RWPE1 (cell line): ENCODE measurements around the gene ACIN1.

Experiments
- CTCF ChIA-PET: fragments of 350-600 bp; sonication (Branson Sonifier 250); formaldehyde crosslinking; extraction: SDS; loops from one replicate; lab custom pipeline; 2021; lab: Yijun Ruan, JAX
- POLR2A ChIA-PET: fragments of 400-600 bp; formaldehyde crosslinking; extraction: SDS; loops from one replicate; lab custom pipeline; 2020; ENCODE audit warnings: antibody characterized with exemption; ENCODE audit not compliant: low non-redundant PET; lab: Yijun Ruan, JAX
- DNase-seq: peaks from one replicate; pipeline ENCODE4 v3.0.0; 2012; ENCODE audit warnings: low spot score
- H3K27ac ChIP-seq: fragments of 450-650 bp; 2 replicates; pipeline ENCODE4 v1.5.1; 2017
- TF ChIP-seq, protein P1 (sequence below): fragments of 450-650 bp; conservative IDR thresholded peaks from 2 replicates; pipeline ENCODE4 v1.5.1; 2017; ENCODE audit warnings: low read depth, mild to moderate bottlenecking

The ACIN1 gene

GRCh38 chr14:23047751-23048693 lies 46.9 kb downstream of the ACIN1 start:
- CTCF ChIA-PET = interaction anchor here (0.6 to 1.7 kb wide), 2 partner anchors 10 to 36 kb away, joined by 3 to 6 read pairs; partner anchors contain the start of gene CDH24
- 0 out of 2 replicates have a peak overlapping the region, but pooled peaks have one; percentile 28 for H3K27ac ChIP-seq
- DNase-seq = no peak
- POLR2A ChIA-PET = no interaction called here
- TF ChIP-seq, protein P1, sequence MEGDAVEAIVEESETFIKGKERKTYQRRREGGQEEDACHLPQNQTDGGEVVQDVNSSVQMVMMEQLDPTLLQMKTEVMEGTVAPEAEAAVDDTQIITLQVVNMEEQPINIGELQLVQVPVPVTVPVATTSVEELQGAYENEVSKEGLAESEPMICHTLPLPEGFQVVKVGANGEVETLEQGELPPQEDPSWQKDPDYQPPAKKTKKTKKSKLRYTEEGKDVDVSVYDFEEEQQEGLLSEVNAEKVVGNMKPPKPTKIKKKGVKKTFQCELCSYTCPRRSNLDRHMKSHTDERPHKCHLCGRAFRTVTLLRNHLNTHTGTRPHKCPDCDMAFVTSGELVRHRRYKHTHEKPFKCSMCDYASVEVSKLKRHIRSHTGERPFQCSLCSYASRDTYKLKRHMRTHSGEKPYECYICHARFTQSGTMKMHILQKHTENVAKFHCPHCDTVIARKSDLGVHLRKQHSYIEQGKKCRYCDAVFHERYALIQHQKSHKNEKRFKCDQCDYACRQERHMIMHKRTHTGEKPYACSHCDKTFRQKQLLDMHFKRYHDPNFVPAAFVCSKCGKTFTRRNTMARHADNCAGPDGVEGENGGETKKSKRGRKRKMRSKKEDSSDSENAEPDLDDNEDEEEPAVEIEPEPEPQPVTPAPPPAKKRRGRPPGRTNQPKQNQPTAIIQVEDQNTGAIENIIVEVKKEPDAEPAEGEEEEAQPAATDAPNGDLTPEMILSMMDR = no peak

DNA sequence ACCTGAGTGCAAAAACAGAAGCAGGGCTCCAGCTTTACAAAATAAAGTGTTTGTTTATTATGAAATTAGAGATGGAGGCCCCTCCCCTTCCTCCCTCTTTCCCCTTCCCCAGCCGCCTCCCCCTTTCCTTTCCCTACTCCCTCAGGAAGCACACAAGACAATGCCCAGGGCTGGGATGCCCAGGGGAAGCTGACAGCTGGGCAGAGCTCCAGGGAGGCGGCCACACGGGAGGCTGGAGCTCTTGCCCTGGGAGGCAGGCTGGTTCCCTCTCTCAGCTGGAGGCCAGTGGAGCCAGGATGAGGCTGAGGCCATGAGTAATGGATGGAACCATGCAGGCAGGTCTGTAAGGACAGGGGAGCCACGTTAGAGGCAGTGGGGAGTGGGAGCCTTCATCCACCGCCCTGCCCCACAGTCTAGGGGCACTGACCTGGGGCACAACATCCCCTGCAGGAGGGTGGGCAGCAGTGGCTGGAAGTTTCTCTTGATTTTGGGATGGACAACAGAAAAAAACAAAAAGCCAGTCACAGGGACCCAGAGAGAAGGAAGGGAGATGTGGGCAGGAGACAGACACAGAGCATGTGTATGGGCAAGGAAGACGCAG lies 47.8 kb downstream of the ACIN1 start:
- CTCF ChIA-PET = interaction anchor here (0.6 to 1.0 kb wide), 2 partner anchors 8 to 36 kb away, joined by 3 to 5 read pairs; no protein-coding TSS in a partner anchor
- no peak for DNase-seq
- TF ChIP-seq, protein P1 = no peak
- POLR2A ChIA-PET = no interaction called here
- peak overlapping the region; percentile 28; the same call in 1 of the 2 replicates for H3K27ac ChIP-seq

DNA sequence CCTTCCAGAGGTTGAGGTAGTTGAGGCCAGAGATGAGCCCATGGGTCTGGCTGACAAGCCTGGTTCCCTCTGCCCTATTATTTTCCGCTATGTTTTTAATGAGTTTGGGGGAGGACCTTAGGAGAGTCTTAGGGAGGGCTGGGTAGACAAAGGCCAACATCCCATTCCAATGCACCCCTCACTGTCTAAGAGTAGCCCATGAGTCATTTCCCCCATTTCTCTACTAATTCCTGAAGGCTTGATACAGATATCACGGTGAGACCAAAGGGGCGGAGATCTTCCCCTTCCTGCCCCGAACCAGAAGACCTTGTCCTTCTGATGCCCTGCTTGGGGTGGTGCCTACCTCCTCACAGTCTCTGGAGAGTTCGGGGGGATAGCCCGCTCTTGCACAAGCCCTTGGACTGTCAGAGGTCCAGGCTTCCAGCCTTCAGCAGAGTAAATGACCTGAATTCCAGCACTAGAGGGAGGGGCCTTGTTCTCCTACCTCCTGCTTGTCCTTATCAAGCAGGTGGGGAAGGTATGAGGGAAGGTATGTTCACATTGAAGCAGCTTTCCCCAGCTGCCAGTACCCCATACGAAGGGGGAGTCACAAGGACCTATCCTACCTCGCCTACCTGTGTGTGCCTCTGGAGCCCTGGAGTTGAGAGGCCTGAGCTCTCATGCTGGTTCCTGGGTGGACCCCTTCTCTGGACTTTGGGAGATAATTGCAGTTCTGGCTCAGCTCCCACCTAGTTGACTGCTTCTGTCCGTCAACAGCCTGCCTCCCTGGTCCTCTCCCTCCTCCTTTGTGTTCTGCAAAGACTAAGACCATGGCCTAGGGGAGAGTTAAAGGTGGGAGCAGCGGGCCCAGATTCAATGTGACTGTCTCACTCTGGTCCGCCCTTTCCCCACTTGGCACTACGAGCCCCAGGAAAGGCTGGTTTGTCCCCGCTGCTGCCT lies 49.2 kb downstream of the ACIN1 start:
- TF ChIP-seq, protein P1 = no peak
- ChIA-PET CTCF (interaction anchor here (0.7 kb wide), 1 partner anchor 192 kb away, joined by 4 read pairs; no protein-coding TSS in a partner anchor), POLR2A (no interaction called here)
- no peak for DNase-seq
- no peak overlapping the region for H3K27ac ChIP-seq

GRCh38 chr14:23044840-23045239 lies 50.1 kb downstream of the ACIN1 start:
- TF ChIP-seq, protein P1 = no peak
- no peak for DNase-seq
- CTCF ChIA-PET = interaction anchor here (0.6 kb wide), 1 partner anchor 50 kb away, joined by 3 read pairs; no protein-coding TSS in a partner anchor
- POLR2A ChIA-PET = no interaction called here
- H3K27ac ChIP-seq = no peak overlapping the region

DNA sequence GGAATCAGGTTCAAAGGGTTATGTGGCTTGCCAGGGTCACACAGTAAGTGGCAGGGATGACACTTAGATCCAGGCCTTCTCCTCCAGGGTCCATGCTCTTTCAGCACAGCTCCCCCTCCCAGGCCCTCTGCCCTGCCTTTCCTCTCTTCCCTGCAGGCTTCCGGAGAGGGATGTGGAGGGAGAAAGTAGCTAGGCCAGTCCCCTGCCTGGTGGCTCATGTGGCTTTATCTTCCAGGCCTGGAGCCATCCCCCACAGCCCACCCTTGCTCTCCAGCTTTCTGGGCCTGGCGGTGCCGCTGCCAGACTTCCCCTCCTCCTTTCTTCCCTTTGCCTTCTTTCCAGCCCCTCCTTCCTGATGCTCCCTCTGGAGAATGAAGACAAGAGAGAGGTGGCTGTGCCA lies 51.2 kb downstream of the ACIN1 start:
- no peak for DNase-seq
- ChIA-PET POLR2A (no interaction called here), CTCF (interaction anchor here (1.3 kb wide), 1 partner anchor 57 kb away, joined by 3 read pairs; no protein-coding TSS in a partner anchor)
- H3K27ac ChIP-seq = no peak overlapping the region
- TF ChIP-seq, protein P1 = no peak
